B cell (primary cell): ENCODE results near the gene SLC8A3. TPM values are rescaled to one million over a fixed set of nuclear protein-coding genes. Genes with fewer than 3 reads are reported as not detected.

Experiments
- ATAC-seq: fragments of 200-7000 bp; cut with Tn5 transposase; one replicate; pipeline ENCODE4 v1.10.0; 2021; ENCODE audit warnings: low read depth, mild to moderate bottlenecking, moderate number of reproducible peaks, moderate library complexity
- CTCF ChIA-PET: fragments of 350-600 bp; sonication (Branson Sonifier 250); formaldehyde crosslinking; loops from one replicate; lab custom pipeline; 2021; ENCODE audit warnings: antibody characterized with exemption, inconsistent platforms; lab: Charles Lee
- POLR2A ChIA-PET: fragments of 350-600 bp; sonication (Branson Sonifier 250); formaldehyde crosslinking; loops from one replicate; lab custom pipeline; 2021; ENCODE audit warnings: antibody characterized with exemption; lab: Charles Lee
- DNase-seq: peaks from one replicate; pipeline ENCODE4 v3.0.0; 2013
- H2AFZ ChIP-seq: 2 replicates; pipeline ENCODE4 v1.6.1; 2012; ENCODE audit warnings: mild to moderate bottlenecking, low read depth, low read length; ENCODE audit not compliant: insufficient read depth, poor library complexity, severe bottlenecking
- H3K27ac ChIP-seq, 2 donors: 1 replicate in 1 of 2; 2 replicates in 1 of 2; pipeline ENCODE4 v1.5.1; 2012 to 2013; ENCODE audit warnings: low read length in 2 of 2, mild to moderate bottlenecking in 2 of 2, moderate library complexity in 1 of 2
- H3K27me3 ChIP-seq, 4 experiments: fragments of 200-600 bp in 1 of 4; sonication (generic) in 1 of 4; replicated peaks in 1 of 4; 1 replicate in 2 of 4; 2 replicates in 2 of 4; pipeline versions ENCODE4 v1.6.1 to v1.7.0; 2013 to 2016; ENCODE audit warnings: low read length in 3 of 4, mild to moderate bottlenecking in 2 of 4, mixed read lengths in 1 of 4, moderate library complexity in 1 of 4; ENCODE audit not compliant: insufficient read depth in 4 of 4, control insufficient read depth in 3 of 4; ENCODE audit errors: control extremely low read depth in 1 of 4
- H3K36me3 ChIP-seq, 2 experiments: replicated peaks in 1 of 2; 1 replicate in 1 of 2; 2 replicates in 1 of 2; pipeline versions ENCODE4 v1.6.1 to v1.7.1; 2013; ENCODE audit warnings: low read length in 1 of 2; ENCODE audit not compliant: insufficient read depth in 2 of 2, control insufficient read depth in 1 of 2; ENCODE audit errors: control extremely low read depth in 1 of 2, extremely low read depth in 1 of 2
- H3K4me1 ChIP-seq, 2 donors: fragments of 200-600 bp in 1 of 2; sonication (generic) in 1 of 2; 1 replicate in 1 of 2; 2 replicates in 1 of 2; pipeline versions ENCODE4 v1.5.1 to v1.6.1; 2013 to 2017; ENCODE audit warnings: low read length in 2 of 2; ENCODE audit not compliant: control insufficient read depth in 2 of 2, insufficient read depth in 2 of 2
- H3K4me2 ChIP-seq: replicated peaks from 2 replicates; pipeline ENCODE3; 2012; ENCODE audit warnings: mild to moderate bottlenecking, low read depth, low read length; ENCODE audit not compliant: poor library complexity, severe bottlenecking
- H3K4me3 ChIP-seq, 5 experiments: fragments of 200-600 bp in 1 of 5; sonication (generic) in 1 of 5; 1 replicate in 3 of 5; 2 replicates in 2 of 5; pipeline versions ENCODE4 v1.5.1 to v1.7.0; 2011 to 2016; ENCODE audit warnings: low read length in 4 of 5, mild to moderate bottlenecking in 4 of 5, low read depth in 2 of 5, control low read depth in 1 of 5, moderate library complexity in 1 of 5; ENCODE audit not compliant: insufficient read depth in 1 of 5; ENCODE audit errors: control extremely low read depth in 1 of 5, extremely low read depth in 1 of 5
- H3K79me2 ChIP-seq: fragments of 200-600 bp; sonication (generic); one replicate; pipeline ENCODE4 v1.6.0; 2016; ENCODE audit warnings: low read length; ENCODE audit not compliant: control insufficient read depth, insufficient read depth
- H3K9ac ChIP-seq: fragments of 200-600 bp; sonication (generic); 2 replicates; pipeline ENCODE4 v1.6.1; 2017; ENCODE audit warnings: mild to moderate bottlenecking, low read length, moderate library complexity
- H3K9me3 ChIP-seq, 3 donors: one replicate each; pipeline versions ENCODE4 v1.6.1 to v1.7.1; 2013; ENCODE audit warnings: low read length in 2 of 3; ENCODE audit not compliant: control insufficient read depth in 2 of 3, insufficient read depth in 1 of 3; ENCODE audit errors: control extremely low read depth in 1 of 3
- H4K20me1 ChIP-seq: 2 replicates; pipeline ENCODE4 v1.6.0; 2012; ENCODE audit warnings: mild to moderate bottlenecking, low read length; ENCODE audit not compliant: insufficient read depth, control insufficient read depth, poor library complexity, severe bottlenecking
- H3K27ac Mint-ChIP-seq: one replicate; pipeline ENCODE4 v1.8.0; 2021; ENCODE audit warnings: mixed read lengths
- H3K27me3 Mint-ChIP-seq: one replicate; pipeline ENCODE4 v1.8.0; 2021; ENCODE audit warnings: mixed read lengths
- H3K4me1 Mint-ChIP-seq: one replicate; pipeline ENCODE4 v1.8.0; 2021; ENCODE audit warnings: mixed read lengths
- H3K4me3 Mint-ChIP-seq: one replicate; pipeline ENCODE4 v1.8.0; 2021; ENCODE audit warnings: mixed read lengths
- H3K9me3 Mint-ChIP-seq: one replicate; pipeline ENCODE4 v1.8.0; 2022; ENCODE audit warnings: mixed read lengths; ENCODE audit not compliant: insufficient read depth
- EZH2 ChIP-seq: IDR thresholded peaks from 2 replicates; pipeline ENCODE4 v1.6.1; 2012; ENCODE audit warnings: borderline replicate concordance, low read depth, mild to moderate bottlenecking, moderate library complexity, low read length; ENCODE audit not compliant: insufficient read depth, poor library complexity, severe bottlenecking
- WGBS: methylation state at CpG from one replicate; pipeline ENCODE4 v1.1.5; 2013; ENCODE audit warnings: missing lambda C conversion rate; ENCODE audit not compliant: insufficient coverage; 5-methylcytosine and 5-hydroxymethylcytosine counted together
- intact Hi-C: fragments of 100-400 bp; cut with micrococcal nuclease; formaldehyde crosslinking; loops from one replicate; pipeline ENCODE4 v1.10.0; 2022
- polyA minus RNA-seq: library from RNA; depleted of rRNA, polyadenylated mRNA; stranded (reverse); fragments of >200 nt; gene quantifications from 2 replicates; pipeline ENCODE4 v1.2.3, GENCODE V29; 2012
- polyA plus RNA-seq: library from polyadenylated mRNA; depleted of rRNA; stranded (reverse); fragments of >200 nt; gene quantifications from 2 replicates; pipeline ENCODE4 v1.2.3, GENCODE V29; 2012
- total RNA-seq, 2 donors: library from RNA; stranded (reverse); fragments of 120-200 nt in 1 of 2; gene quantifications; 1 replicate in 1 of 2; 2 replicates in 1 of 2; pipeline versions ENCODE4 v1.2.3 to v1.2.4, GENCODE V29; 2013 to 2022
- TF ChIP-seq, protein P1 (sequence below): fragments of 200-600 bp; IDR thresholded peaks from one replicate; pipeline ENCODE4 v1.8.0; 2022; ENCODE audit warnings: antibody characterized with exemption, mild to moderate bottlenecking

Gene SLC8A3, protein sequence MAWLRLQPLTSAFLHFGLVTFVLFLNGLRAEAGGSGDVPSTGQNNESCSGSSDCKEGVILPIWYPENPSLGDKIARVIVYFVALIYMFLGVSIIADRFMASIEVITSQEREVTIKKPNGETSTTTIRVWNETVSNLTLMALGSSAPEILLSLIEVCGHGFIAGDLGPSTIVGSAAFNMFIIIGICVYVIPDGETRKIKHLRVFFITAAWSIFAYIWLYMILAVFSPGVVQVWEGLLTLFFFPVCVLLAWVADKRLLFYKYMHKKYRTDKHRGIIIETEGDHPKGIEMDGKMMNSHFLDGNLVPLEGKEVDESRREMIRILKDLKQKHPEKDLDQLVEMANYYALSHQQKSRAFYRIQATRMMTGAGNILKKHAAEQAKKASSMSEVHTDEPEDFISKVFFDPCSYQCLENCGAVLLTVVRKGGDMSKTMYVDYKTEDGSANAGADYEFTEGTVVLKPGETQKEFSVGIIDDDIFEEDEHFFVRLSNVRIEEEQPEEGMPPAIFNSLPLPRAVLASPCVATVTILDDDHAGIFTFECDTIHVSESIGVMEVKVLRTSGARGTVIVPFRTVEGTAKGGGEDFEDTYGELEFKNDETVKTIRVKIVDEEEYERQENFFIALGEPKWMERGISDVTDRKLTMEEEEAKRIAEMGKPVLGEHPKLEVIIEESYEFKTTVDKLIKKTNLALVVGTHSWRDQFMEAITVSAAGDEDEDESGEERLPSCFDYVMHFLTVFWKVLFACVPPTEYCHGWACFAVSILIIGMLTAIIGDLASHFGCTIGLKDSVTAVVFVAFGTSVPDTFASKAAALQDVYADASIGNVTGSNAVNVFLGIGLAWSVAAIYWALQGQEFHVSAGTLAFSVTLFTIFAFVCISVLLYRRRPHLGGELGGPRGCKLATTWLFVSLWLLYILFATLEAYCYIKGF
- total RNA-seq (0.07 TPM in 1 of 2 replicates, not detected in the other), polyA plus RNA-seq (0.06 and 0.09 TPM in 2 replicates), polyA minus RNA-seq (0.17 and 0.36 TPM in 2 replicates)
- total RNA-seq (2013), result 0.54 TPM

DNA sequence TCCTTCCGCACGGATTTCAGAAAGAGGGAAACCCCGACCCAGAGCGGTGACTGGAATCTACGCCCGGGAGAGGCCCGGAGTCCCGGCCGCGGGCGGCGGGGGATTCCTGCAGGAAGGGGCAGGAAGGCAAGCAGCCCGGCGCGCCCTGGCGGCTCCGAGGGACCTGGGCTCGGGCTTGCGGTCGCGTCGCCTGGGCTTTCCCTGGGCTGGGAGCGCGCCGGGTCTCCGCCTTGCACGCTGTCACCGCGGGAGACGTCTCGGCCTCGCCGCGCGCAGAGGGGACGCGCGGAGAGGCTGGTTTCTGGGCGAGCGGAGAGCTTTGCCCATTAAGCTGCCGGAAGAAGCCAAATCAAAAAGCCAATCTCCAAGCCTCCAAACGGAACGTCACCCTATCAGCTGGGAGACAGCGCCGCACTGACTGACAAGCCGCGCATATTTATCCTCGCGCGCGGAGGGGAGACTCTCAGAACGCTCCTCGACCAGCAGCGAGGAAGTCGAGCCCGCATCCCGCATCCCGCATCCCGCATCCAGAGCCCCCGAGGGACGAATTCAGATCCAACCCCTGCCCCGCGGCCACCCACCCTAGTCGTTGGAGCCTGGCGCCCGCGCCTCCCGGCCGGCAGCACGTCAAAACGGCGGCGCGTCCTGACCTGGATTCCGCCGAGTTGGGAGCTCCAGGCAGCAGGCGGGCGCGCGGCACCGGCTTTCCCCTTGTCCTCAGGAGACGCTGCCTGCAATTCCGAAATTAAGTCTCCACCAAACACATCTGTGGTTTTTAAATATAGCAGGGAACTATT lies at the start of gene SLC8A3:
TSS of gene SLC8A3 (minus strand) at position 293 of the 797 bp plus-strand sequence. CDS start 20,529 bp downstream, outside the sequence.
- H3K9me3 ChIP-seq, result no peaks in the 10 kb centered on the region
- H3K27ac ChIP-seq, result no peak within 1 kb of the TSS
- Mint-ChIP-seq H3K4me3 (peak within 1 kb of the TSS; percentile 80), H3K9me3 (no peaks in the 10 kb centered on the region), H3K27ac (no peak within 1 kb of the TSS), H3K27me3 (peaks cover 56% of the 10 kb centered on the region), H3K4me1 (peaks cover 32% of the 10 kb centered on the region)
- TF ChIP-seq, protein P1, sequence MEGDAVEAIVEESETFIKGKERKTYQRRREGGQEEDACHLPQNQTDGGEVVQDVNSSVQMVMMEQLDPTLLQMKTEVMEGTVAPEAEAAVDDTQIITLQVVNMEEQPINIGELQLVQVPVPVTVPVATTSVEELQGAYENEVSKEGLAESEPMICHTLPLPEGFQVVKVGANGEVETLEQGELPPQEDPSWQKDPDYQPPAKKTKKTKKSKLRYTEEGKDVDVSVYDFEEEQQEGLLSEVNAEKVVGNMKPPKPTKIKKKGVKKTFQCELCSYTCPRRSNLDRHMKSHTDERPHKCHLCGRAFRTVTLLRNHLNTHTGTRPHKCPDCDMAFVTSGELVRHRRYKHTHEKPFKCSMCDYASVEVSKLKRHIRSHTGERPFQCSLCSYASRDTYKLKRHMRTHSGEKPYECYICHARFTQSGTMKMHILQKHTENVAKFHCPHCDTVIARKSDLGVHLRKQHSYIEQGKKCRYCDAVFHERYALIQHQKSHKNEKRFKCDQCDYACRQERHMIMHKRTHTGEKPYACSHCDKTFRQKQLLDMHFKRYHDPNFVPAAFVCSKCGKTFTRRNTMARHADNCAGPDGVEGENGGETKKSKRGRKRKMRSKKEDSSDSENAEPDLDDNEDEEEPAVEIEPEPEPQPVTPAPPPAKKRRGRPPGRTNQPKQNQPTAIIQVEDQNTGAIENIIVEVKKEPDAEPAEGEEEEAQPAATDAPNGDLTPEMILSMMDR, result no peak
- TF ChIP-seq EZH2, result no peak
- H3K9ac ChIP-seq, result peak within 1 kb of the TSS; percentile 66
- intact Hi-C loops, result no loop called here
- H3K4me3 ChIP-seq, result peak within 1 kb of the TSS; percentile 18 to 70 (median 49)
- ATAC-seq, result peak; percentile 16
- CTCF ChIA-PET, result no interaction called here
- WGBS, result 1% methylated on average over 80 of the region's 83 CpGs
- peak within 1 kb of the TSS; percentile 91 for H3K4me2 ChIP-seq
- peaks cover 0 to 39% (median 24%) of the 10 kb centered on the region in 4 experiments for H3K27me3 ChIP-seq
- DNase-seq, result peak; percentile 33
- H3K4me1 ChIP-seq, result peaks cover 23 to 38% of the 10 kb centered on the region in 2 donors
- no peaks in the 10 kb centered on the region for H3K36me3 ChIP-seq
- H2AFZ ChIP-seq, result peak within 1 kb of the TSS; percentile 80
- H4K20me1 ChIP-seq, result no peaks in the 10 kb centered on the region
- H3K79me2 ChIP-seq, result no peaks in the 10 kb centered on the region
- POLR2A ChIA-PET, result no interaction called here
